HG02610 (cell line): ENCODE data around the gene PTPN11.

ENCODE experiments used
- ATAC-seq: cut with Tn5 transposase; IDR thresholded peaks from one replicate; pipeline ENCODE4 v1.9.1; 2021; ENCODE audit warnings: mild to moderate bottlenecking, moderate library complexity; ENCODE audit not compliant: unreplicated experiment

PTPN11 gene

DNA sequence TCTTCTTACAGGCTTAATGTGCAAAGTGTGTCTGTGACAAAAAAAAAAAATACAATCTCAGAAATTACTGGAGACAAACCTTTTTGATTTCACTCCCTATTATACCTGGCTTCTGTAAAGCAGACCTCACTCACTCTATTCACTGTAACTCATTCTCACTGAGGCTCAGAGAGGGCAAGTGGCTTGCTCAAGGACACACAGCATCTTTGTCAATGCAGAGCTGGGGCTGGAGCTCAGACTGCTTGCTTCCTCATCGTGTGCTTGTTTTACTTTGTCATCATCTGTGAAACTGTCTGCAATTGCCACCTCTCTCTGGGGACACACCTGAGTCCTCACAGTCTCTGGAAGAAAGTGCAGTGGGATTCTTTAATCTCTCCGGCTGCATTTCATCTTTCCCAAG lies 120.0 kb downstream of the PTPN11 start:
- no peak for ATAC-seq

- ATAC-seq = no peak
Observed at GRCh38 chr12:112539221-112539620, 120.5 kb downstream of the PTPN11 start.

- ATAC-seq = no peak
Observed at GRCh38 chr12:112540021-112540420, 121.3 kb downstream of the PTPN11 start.

GRCh38 chr12:112543751-112544150 lies 125.0 kb downstream of the PTPN11 start:
- no peak for ATAC-seq

DNA sequence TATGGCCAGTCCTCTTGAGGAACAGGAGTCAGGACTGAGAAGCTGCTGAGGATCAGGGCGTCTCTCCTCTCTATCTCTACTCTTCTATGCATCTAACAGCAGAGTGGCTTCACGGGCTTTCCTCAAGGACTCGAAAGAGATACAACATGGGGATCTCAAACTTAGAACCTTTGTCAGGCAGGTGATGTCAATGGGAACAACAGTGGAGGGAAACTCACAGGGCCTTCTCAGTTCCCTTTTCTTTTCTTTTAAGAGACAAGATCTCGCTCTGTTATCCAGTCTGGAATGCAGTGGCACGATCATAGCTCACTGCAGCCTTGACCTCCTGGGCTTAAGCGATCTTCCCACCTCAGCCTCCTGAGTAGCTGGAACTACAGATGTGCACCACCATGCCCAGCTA lies 127.6 kb downstream of the PTPN11 start:
- ATAC-seq = no peak

- no peak for ATAC-seq
Observed at GRCh38 chr12:112546996-112547395, 128.2 kb downstream of the PTPN11 start.

DNA sequence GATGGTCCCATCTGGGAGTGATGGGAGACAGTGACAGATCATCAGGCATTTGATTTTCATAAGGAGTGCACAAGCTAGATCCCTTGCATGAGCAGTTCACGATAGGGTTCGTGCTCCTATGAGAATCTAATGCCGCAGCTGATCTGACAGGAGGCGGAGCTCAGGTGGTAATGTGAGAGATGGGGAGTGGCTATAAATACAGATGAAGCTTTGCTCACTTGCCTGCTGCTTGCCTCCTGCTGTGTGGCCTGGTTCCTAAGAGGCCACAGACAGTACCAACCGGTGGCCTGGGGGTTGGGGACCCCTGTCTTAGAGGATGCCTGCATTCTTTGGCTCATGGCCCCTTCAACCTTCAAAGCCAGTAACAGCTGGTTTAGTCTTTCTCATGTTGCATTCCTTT lies 130.3 kb downstream of the PTPN11 start:
- ATAC-seq = no peak

GRCh38 chr12:112551681-112552080 lies 132.9 kb downstream of the PTPN11 start:
- no peak for ATAC-seq

GRCh38 chr12:112555621-112556233 lies 137.0 kb downstream of the PTPN11 start:
- no peak for ATAC-seq

- ATAC-seq = no peak
Observed at GRCh38 chr12:112557951-112558630, 139.3 kb downstream of the PTPN11 start.
